ENCODE data around the gene PSMB11.

PSMB11 gene

GRCh38 chr14:23044840-23045239, 2.8 kb downstream of the PSMB11 start:
- DNase-seq, result no peak

- DNase-seq, result no peak
Measured at GRCh38 chr14:23045419-23046357, 3.7 kb downstream of the PSMB11 start.

GRCh38 chr14:23047034-23047634, 5.1 kb downstream of the PSMB11 start:
- no peak for DNase-seq

GRCh38 chr14:23047751-23048693, 6.0 kb downstream of the PSMB11 start:
- DNase-seq, result no peak

GRCh38 chr14:23049011-23049410, 7.0 kb downstream of the PSMB11 start:
- no peak for DNase-seq

GRCh38 chr14:23051141-23052057, 9.4 kb downstream of the PSMB11 start:
- DNase-seq, result no peak

GRCh38 chr14:23052182-23052623, 10.2 kb downstream of the PSMB11 start:
- no peak for DNase-seq

- no peak for DNase-seq
Measured at GRCh38 chr14:23052671-23053070, 10.7 kb downstream of the PSMB11 start.

- DNase-seq, result no peak
Measured at GRCh38 chr14:23053426-23053825, 11.4 kb downstream of the PSMB11 start.

- DNase-seq, result no peak
Measured at GRCh38 chr14:23054000-23054811, 12.2 kb downstream of the PSMB11 start.

GRCh38 chr14:23055147-23055550, 13.1 kb downstream of the PSMB11 start:
- DNase-seq, result no peak

GRCh38 chr14:23055621-23056144, 13.7 kb downstream of the PSMB11 start:
- no peak for DNase-seq

- DNase-seq, result peak; percentile 64
Measured at GRCh38 chr14:23056145-23056955, 14.3 kb downstream of the PSMB11 start.

- peak; percentile 56 for DNase-seq
Measured at GRCh38 chr14:23056956-23057756, 15.1 kb downstream of the PSMB11 start, which contains the start of gene CDH24. TSS of gene CDH24 (minus strand) at chr14:23057520. CDS start at chr14:23055733, 1,787 bp downstream.

GRCh38 chr14:23057757-23058653, 16.0 kb downstream of the PSMB11 start:
- peak; percentile 84 for DNase-seq

- DNase-seq, result no peak
Measured at GRCh38 chr14:23058654-23059504, 16.9 kb downstream of the PSMB11 start.

Data from CD4-positive, alpha-beta T cell treated with Interleukin-4 for 4 hours (primary cell).